ENCODE results near the gene ASCL2.

ASCL2 gene

GRCh38 chr11:2224254-2224653 is 46.1 kb downstream of the ASCL2 start:
- ATAC-seq = no peak

- ATAC-seq = no peak
Observed at GRCh38 chr11:2223153-2223794, 47.1 kb downstream of the ASCL2 start.

DNA sequence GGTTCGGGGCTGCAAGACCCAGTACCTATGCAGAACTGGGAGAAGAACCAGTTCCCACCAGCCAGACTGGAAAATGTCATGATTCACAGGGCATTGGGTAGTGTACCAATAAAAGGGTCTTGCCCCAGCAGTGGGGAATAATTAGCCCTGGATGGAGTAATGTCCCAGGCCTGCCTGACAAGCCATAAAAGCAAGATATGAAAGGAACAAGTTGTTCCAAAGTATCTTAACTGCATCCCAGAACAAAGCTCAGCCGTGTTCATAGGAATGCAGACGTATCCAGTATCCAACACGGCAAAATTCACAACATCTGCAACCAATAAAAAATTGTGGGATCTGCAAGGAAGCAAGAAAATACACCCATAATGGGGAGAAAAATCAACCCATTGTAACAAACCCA is 47.9 kb downstream of the ASCL2 start:
- ATAC-seq = no peak

DNA sequence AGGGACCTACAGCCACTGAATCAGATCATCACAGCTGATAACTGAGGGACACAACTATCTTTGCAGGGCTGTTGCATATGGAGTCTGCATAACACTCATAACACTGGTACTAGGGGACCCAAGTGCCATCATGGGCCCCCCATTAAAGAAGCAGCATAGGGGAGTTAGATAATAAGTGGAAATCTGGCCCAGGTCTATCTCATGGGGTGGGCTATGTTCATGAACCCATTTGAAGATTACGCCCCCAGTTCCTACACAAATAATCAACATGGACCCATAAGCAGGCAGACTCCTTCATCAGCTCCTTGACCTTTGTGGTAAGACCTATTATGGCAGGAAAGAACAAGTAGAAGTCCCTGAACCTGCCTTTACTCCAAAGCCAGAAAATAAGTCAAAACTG is 48.8 kb downstream of the ASCL2 start:
- ATAC-seq = no peak

GRCh38 chr11:2221024-2221423 is 49.4 kb downstream of the ASCL2 start:
- ATAC-seq = no peak

DNA sequence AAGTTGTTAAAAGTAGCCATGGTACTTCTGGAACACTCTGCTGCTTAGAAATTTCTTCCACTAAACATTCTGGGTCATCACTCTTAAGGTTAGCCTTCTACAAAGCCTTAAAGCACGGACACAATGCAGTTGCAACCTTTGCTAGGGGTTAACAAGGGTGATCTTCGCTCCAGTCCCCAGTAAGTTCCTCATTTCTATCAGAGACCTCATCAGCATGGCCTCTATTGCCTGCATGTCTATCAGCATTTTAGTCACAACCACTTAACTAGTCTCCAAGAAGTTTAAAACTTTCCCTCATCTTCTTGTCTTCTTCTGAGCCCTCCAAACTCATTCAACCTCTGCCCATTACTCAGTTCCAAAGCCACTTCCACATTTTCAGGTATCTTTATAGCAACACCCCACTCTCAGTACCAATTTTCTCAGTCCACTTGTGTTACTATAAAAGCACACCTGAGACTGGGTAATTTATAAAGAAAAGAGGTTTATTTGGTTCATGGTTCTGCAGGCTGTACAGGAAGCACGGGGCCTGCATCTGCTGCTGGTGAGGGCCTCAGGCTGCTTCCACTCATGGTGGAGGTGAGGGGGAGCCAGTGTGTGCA is 50.1 kb downstream of the ASCL2 start:
- ATAC-seq = no peak

DNA sequence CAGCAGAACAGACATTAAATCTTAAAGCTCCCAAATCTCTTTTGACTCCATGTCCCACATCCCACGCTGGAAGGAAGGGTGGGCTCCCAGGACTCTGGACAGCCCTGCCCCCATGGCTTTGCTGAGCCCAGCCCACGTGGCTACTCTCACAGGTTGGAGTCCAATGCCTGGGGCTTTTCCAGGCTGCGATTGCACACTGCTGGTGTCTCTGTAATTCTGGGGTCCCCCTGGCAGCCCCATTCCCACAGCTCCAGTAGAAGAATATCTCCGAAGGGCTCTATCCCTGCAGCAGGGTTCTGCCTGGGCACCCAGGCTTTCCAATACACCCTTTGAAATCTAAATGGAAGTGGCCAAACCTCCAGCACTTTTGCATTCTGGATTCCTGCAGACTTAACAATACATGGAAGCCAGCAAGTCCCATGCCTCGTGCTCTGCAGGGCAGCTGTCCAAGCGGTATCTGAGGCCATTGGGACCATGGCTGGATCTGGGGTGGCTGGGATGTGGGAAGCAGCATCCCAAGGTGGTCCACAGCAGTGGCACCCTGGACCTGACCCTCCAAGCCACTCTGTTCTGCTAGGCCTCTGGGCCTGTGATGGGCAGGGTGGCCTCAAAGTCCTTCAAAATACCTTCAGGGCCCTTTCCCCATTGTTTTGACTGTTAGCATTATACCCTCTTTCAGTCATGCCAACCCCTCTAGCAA is 50.9 kb downstream of the ASCL2 start:
- ATAC-seq = no peak
